ENCODE data around the gene S1PR5.

- TF ChIP-seq, protein P1, sequence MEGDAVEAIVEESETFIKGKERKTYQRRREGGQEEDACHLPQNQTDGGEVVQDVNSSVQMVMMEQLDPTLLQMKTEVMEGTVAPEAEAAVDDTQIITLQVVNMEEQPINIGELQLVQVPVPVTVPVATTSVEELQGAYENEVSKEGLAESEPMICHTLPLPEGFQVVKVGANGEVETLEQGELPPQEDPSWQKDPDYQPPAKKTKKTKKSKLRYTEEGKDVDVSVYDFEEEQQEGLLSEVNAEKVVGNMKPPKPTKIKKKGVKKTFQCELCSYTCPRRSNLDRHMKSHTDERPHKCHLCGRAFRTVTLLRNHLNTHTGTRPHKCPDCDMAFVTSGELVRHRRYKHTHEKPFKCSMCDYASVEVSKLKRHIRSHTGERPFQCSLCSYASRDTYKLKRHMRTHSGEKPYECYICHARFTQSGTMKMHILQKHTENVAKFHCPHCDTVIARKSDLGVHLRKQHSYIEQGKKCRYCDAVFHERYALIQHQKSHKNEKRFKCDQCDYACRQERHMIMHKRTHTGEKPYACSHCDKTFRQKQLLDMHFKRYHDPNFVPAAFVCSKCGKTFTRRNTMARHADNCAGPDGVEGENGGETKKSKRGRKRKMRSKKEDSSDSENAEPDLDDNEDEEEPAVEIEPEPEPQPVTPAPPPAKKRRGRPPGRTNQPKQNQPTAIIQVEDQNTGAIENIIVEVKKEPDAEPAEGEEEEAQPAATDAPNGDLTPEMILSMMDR (IDR thresholded peaks at IDR 0.05; ENCODE audit: borderline replicate concordance, extremely low read depth, low read length, poor library complexity, severe bottlenecking), result no peak
- no peak for TF ChIP-seq EZH2 (IDR thresholded peaks at IDR 0.05; ENCODE audit: borderline replicate concordance, low read depth, low read length, severe bottlenecking)
These were observed 16.6 kb upstream of the S1PR5 start for GRCh38 chr19:10533646-10534386.
